WI38 (cell line): ENCODE data around the gene MSI2.

Source experiments
- H3K4me3 ChIP-seq: 2 replicates; pipeline ENCODE4 v1.5.1; 2011; ENCODE audit warnings: low read depth, mild to moderate bottlenecking, control low read depth, low read length
- CTCF ChIP-seq: IDR thresholded peaks from 2 replicates; pipeline ENCODE4 v1.5.1; 2012; ENCODE audit warnings: low read depth, mild to moderate bottlenecking, control low read depth, low read length

The MSI2 gene

GRCh38 chr17:57484081-57484666 is 227.9 kb downstream of the MSI2 start:
- no peak for TF ChIP-seq CTCF
- H3K4me3 ChIP-seq: no peak overlapping the region

GRCh38 chr17:57484826-57485565 is 228.7 kb downstream of the MSI2 start:
- H3K4me3 ChIP-seq: no peak overlapping the region
- no peak for TF ChIP-seq CTCF

GRCh38 chr17:57485566-57485865 is 229.2 kb downstream of the MSI2 start:
- no peak for TF ChIP-seq CTCF
- H3K4me3 ChIP-seq: no peak overlapping the region

GRCh38 chr17:57485916-57486881 is 229.9 kb downstream of the MSI2 start:
- no peak overlapping the region for H3K4me3 ChIP-seq
- TF ChIP-seq CTCF: no peak

- no peak for TF ChIP-seq CTCF
- H3K4me3 ChIP-seq: no peak overlapping the region
These were observed 230.6 kb downstream of the MSI2 start for GRCh38 chr17:57486882-57487301.

- H3K4me3 ChIP-seq: no peak overlapping the region
- no peak for TF ChIP-seq CTCF
These were observed 231.2 kb downstream of the MSI2 start for GRCh38 chr17:57487573-57487972.
